22Rv1 (cell line): Measurements from ENCODE around the gene KLK3.

Source experiments
- CTCF ChIP-seq: fragments of 450-650 bp; IDR thresholded peaks from 2 replicates; pipeline ENCODE4 v1.5.1; 2017; ENCODE audit warnings: mild to moderate bottlenecking
- ZFX ChIP-seq: fragments of 450-650 bp; IDR thresholded peaks from 2 replicates; pipeline ENCODE4 v1.6.1; 2017; ENCODE audit warnings: antibody characterized with exemption, borderline replicate concordance

GRCh38 chr19:50838239-50838638 lies 16.5 kb upstream of the KLK3 start:
- TF ChIP-seq CTCF (peak; percentile 73), ZFX (no peak)
